ENCODE results near the gene SIVA1.
"Not testable (repeated sequence)": the region's sequence is repeated elsewhere in the genome, so short reads cannot be mapped to it uniquely, and the experiment has no call there.

Gene SIVA1

DNA sequence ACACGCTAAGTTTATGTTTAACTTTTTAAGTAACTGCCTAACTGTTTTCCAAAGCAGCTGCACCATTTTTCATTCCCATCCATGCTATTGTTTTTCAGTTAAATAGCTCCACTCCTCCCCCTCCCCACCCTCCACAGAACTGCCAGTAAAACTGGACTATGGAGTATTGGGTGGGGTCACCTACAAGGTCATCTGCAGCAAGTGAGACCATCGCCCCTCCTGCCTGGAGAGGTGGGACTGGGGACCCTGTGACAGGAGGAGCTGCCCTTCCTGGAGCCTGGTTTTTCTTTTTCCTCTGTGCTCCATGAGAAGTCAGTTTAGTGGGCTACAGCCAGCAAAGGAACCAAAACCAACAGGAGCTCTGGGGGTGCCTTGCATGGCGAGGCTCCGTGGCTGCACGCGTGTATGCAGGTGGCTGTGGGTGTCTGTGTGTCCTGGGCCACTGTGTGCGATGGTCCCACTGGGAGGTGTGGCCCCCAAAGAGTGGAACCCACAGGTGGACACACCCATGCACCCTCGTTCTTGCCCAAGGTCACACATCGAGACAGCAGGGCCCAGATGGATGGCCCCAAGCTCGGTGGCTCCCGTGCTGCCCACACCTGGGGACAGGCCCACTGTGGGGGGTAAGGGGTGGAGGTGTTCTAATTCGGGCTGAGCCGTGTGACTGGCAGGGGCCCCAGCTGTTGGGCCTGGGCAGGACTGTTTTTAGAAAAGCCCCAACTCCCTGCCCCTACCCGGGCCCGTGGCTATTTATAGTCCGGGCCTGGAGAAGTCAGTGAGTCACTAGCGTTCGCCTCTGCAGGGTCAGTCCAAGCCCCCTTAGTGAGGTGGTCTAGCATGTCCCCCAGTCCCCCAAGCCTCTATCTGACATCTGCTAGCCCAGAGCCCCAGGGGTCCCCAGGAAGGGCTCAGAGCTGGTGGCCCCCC lies 31.2 kb upstream of the SIVA1 start:
- DNase-seq = no peak

DNA sequence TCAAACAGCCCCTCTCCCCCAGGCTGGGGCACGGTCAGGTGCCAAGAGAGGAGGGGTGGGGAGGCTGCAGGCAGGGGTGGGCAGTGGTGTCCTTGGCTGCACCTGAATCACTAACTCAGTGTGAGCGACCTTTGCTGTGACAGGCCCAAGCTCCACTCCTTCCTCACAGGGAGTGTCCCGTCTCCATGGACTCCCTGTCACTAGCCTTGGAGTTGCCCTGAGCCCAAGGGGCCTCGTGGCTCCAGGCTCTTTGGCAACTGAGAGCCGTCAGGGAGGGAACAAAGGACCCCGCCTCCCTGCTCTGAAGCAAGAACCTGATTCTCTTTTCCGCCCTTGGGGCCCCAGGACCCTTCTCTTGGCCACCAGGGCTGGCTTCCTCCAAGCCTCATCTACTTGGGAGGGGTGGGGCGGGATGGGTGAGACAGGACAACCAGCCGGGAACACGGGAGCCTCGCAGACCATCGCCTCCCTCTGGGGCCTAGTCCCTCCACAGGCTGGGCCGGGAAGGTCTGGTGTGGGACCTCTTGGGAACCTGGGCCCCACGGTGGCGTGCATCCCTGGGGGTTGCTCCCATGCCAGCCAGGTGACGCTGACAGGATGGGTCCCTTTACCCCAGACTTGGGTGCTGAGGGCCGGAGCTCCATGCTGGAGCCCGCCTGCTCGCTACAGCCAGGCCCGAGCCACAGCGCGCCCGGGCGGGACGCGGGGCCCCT lies 29.9 kb upstream of the SIVA1 start:
- DNase-seq = no peak

DNA sequence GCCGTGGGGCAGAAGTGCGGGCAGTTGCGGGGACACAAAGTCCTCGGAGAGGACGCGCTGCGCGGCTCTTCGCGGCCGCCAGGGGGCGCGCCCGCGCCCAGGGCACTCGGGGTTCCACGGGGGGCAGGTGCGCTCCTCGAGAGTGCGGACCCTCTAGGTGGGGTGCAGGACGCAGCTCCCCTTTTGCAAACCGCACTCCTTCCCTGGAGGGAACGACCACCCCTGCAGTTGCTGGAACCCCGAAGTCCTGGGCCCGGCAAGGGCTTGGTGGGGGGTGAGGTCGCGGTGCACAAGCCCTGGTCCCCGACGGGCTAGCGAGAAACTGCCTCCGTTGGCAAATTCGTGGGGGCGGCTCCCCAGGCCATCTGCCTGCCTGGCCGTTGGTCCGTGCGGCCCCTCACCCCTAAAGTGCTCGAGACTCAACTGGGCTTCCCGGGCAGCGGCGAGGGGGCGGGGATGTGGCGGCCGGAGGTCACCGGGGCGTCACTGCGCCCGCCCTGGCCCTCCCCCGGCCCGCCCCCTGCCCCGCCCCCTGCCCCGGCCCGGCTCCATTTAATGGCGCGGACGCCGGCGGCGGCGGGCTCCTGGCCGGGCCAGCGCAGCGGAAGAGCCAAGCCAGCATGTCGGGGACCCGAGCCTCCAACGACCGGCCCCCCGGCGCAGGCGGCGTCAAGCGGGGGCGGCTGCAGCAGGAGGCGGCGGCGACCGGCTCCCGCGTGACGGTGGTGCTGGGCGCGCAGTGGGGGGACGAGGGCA lies 29.1 kb upstream of the SIVA1 start, which contains the start of gene ADSS1:
TSS of gene ADSS1 (plus strand) at position 579 of the 756 bp plus-strand sequence. CDS start at position 621, 42 bp downstream.
- no peak for DNase-seq

DNA sequence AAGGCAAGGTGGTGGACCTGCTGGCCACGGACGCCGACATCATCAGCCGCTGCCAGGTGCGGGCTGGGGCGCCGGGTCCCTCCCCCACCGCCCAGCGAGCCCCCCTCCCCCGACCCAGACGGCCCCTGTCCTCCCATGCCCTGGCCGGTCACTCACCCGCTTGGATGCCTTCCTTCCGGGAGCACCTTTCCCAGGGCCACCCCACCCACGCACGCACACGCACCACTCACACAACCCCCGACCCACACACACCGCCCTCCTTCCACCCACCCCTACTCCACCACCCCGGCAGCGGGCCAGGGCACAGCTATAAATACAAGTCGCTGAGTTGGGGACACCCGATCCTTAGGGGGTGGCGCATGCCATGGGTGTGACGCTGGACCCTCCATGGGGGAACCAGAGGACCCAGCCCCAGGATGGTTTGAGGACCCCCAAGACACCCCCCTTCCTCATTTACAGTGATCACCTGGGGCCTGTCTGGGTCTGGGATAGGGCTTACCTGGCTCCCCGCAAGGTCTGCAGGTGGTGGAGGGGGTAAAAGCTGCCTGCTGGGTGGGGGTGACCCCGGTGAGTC lies 28.5 kb upstream of the SIVA1 start:
- no peak for DNase-seq

DNA sequence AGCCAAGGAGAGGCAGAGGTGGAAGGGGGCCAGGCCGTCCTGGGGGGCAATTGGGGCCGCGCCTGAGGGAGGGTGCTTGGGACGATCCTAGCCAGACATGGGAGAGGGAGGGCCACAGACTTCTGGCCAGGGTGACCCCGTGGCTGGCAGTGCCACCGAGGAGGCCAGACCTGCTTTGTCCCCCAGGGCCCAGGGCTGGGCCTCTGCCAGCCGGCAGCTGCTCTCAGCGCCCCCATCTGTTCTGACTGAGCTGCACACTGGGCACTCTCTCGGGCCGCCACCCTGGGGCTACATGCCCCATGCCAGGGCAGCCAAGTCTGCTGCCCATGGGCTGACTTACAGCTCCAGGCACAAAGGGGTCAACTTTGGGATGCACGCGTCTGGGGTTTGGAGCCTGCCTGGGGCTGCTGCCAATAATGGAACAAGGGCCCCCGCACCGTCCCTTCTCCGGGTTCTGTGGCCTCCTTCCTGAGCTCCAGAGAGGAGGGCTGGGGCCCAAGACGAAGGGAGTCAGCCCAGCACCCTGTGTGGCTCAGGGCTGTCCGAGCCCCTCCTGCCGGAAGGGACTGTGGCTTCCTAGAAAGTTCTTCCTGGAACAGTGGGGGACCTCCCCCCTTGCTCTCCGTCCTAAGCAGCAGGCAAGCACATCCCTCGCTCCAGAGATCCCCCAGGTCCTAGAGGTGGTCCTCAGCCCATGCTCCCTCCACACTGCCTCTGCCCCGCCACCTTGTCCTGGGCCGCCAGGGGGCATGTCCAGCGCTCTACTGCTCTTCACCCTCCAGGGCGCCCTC lies 27.8 kb upstream of the SIVA1 start:
- DNase-seq = no peak

DNA sequence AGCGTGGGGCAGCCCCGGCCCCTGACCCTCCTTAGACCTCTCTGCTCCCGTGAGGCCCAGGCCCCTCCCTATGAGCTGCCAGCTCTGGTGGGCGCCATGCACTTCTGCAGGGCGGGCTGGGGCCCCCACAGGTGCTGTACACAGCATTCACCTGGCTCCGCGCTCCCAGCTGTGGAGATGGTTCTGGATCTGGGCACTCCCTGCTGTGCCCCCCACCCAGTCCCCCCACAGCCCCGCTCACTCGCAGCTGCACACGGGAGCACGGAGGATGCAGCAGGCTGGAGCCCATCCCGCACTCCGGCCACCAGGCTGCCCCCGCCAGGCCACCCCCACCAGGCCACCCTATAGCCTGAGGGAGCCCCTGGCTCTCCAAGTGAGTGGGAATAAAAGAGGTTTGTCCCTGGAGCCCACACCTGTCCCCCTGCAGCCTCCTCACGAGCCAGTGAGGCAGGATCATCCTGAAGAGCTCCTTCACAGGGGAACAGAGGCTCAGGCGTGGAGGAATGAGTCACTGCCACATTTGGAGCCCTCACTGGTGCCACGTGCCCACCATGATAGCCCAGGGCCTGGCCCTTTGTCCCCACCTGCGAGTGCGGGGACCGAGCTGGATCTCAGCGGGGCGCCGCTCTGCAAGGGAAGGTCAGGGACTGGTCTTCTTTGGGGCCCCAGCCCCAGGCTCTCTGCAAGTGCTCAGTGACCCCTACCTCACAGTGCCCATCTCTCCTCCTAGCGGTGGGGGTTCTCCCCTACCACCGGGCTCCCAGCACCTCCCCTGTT lies 27.0 kb upstream of the SIVA1 start:
- no peak for DNase-seq

DNA sequence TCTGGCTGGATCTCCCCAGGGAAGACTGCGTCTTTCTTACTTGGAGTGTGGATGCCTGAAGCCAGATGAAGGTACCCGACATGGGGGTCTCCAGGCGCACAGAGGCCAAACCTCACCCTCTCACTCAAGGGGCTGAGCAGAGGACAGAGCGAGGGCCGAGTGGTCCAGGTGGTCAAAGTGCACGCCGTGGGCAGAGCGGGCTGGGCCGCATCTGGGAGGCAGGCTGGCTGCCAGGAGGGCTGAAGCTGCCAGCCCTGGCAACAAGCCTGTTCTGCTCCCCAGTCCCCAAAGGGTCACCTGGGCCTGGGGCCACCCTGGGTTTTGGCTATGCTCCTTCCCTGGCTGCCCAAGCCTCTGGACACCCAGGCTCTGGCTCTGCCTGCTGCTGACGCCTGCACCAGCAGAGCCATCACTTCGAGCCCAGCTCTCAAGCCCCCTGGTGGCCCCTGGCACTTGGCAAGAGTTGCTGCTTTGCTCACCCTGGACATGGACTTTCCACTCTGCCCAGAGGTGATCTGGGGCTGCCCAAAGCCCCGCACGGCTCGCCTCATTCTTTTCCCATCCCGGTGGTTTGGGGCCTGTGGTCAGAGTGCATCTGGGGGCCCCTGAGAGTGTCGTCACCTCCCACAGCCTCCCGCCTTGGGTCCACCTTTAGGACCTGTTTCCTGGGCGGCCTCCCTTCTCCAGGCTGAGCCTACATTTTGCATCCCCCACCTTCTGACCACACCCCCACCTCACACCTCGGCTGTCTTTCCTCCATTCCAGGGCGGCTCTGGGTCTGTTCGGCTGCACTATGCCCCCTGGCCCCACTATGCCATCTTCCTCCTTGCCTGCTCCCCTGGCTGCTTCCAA lies 26.1 kb upstream of the SIVA1 start:
- no peak for DNase-seq

DNA sequence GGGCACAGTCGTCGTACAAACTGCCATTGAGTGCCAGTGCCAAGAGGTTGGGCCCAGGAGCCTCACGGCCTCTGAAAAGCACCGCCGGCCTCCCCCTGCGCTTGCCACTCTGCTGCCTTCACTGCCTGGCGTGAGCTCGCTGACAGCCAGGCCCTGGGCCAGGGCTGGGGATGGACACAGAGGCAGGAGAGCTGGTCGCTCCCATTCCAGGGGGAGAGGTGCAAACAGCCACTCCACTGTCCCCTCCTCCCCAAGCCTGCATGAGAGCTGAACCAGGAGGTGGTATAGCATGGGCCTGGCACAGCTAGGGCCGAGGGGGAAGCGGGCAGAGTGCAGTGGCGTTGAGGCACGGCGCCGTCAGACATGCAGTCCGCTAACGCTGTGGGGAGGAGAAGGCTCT lies 24.3 kb upstream of the SIVA1 start:
- no peak for DNase-seq

DNA sequence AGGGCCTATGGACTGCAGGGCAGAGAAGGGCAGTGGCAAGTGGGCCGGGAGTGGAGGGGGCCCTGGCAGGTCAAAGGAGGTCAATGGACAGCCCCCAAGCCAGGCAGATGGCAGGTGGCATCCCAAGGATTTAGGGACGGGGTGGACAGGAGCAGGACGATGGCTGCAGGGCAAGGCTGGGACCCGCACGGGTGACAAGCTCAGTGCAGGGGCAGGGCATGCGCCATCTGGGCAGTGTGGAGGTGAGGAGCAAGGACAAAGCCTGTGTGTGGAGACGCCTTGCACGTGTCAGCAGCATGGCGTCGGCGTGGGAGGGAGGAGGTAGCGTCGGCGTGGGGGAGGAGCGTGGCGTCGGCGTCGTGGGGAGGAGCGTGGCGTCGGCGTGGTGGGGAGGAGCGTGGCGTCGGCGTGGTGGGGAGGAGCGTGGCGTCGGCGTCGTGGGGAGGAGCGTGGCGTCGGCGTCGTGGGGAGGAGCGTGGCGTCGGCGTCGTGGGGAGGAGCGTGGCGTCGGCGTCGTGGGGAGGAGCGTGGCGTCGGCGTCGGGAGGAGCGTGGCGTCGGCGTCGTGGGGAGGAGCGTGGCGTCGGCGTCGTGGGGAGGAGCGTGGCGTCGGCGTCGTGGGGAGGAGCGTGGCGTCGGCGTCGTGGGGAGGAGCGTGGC lies 23.6 kb upstream of the SIVA1 start:
- DNase-seq = not testable (repeated sequence)

DNA sequence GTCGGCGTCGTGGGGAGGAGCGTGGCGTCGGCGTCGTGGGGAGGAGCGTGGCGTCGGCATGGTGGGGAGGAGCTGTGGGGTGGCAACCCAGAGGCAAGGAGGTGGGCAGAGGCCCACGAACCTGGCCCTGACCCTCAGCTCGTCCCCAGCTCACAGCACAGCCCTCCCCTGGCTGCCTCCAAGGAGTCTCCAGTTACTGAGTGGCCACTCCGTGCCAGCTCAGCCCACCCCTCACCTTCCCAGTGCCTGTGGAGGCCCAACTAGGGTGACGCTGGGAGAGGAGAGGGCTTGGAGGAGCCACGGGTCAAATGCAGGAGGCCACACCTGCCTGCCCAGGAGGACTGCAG lies 23.1 kb upstream of the SIVA1 start:
- no peak for DNase-seq

DNA sequence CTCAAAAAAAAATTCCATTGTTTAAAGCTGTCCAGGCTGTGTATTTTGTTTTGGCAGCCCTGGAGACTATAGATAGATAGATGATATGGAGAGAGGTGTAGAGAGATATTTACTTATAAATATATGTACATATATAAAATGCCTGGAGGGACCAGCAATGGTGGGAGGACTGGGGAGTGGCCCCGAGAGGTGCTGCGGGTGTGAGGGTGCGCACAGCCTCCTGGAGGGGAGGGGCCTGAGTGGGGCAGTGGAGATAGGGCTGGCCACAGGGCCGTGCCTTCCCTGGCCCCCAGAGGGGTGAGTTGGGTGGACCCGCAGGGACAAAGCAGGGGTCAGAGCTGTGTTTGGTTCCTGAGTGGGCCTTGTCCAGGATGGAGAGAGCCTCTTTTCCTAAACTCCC lies 22.5 kb upstream of the SIVA1 start:
- no peak for DNase-seq

DNA sequence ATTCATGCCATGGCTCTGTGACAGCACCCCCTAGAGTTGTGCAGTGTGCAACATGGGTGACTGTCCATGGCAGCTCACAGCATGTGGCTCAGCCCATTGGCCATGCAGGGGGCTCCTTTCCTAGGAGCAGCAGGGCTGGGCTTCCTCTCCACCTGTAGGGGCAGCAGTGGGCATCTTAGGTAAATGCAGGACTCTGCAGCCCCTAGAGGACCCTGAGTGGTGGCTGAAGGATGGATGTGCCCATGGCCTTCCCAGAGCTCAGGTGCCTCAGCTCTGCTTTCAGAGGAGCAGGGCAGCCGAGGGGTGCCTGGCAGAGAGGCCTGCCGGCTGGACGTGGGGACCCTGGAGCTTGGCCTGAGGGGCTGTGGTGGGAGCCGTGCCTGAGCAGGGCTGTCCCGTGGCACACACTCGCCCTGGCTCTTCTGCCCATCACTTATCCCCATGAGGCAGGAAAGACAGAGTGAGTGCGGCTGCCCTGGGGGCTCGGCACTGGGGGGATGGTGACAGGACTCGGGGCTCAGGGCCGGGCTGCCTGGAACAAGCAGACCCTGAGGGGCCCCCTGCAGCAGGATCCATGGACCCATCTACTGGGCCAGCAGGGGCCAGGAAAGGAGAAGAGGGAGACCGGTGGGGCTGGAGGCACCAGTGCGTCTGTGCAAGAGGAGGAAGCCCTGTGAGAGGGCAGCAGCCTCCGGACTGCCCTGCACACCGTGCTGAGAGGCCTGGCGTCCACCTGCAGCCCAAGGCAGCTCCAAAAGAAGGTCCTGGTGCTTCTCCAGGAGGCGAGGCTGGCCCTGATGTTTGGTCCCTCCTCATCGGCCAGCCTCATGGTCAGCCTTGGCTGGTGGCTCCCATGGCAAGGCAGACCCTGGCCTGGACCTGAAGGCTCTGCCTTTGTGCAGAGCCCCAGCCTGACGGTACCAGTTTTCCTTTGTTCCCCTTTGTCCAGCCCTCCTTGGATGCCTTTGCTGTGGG lies 21.3 kb upstream of the SIVA1 start:
- no peak for DNase-seq

DNA sequence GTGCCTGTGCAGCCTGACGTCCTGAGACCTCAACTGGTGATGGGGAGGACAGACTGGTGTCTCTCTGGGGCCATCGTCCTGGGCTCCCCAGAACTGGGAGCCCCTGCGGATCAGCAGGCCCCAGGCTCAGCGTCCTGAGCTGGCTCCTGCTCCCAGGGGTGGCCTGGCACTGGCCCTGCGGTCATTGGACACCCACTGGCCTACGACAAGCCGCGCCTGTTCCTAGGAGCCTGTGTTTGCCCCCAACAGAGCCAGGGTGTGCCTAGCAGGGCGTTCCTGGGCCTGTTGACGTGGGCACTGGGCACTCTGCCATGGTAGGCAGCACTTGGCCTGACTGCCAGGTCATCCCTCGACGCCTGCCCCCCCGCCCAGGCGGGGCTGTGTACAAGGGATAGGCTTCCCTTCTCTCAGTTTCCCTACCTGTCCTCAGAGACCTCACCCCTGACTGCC lies 20.6 kb upstream of the SIVA1 start:
- DNase-seq = no peak

DNA sequence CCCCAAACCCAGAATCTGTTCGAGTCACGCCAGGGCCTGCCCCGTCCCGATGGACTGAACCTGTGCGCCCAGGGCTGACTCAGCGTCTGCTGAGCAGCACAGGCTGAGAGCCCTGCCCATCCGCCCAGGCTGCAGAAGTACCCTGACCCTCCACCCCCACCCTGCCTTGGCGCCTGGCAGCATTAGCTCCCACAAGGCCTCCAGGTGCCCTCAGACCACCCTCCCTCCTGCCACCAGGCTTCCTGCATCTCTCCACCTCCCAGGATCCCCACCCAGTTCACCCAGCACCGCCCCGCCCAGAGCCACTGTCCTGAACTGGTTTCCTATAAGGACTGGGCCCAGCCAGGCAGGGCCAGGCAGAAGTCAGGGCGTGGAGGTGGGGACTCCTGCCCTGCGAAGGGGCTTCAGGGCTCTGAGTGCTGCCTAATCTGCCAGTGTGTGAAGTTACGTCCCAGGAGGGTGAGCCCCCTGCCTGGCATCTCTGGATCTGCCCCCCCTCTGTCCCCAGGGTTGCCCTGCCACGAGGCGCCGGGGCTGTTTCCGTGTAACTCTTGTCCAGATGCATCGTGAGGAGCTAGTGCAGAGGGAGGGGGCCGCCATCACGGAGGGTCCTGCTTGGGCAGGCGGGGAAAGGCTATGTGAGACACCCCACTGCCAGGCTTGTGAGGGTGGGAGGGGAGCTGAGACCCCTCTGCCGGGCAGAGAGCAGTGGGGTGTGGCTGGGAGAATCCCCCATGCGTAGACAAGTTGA lies 19.8 kb upstream of the SIVA1 start:
- no peak for DNase-seq

DNA sequence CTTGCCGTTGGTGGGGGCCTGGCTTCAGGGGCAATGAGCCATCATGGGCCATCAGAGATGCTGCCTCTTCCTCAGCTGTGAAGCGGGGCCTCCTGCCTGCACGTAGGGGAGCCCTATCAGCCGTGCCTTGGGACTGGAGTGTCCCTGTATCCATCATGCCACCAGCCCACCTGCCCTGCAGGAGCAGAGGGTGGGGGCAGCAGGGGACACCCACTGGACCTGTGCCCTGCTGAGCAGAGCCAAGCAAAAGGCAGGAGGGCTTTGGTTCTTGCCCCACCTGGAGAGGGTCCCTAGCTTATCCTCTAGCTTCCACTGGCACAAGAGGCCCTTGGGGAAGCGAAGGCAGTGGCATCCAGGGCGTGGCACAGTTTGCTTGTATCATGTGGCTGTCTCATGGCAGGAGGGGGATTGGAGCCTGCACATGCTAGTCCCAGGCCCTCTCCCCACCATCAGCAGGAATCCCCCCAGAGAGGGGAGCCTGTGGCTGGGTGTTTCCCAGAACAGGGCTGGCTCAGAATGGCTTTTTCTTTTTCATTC lies 18.8 kb upstream of the SIVA1 start:
- DNase-seq = no peak

DNA sequence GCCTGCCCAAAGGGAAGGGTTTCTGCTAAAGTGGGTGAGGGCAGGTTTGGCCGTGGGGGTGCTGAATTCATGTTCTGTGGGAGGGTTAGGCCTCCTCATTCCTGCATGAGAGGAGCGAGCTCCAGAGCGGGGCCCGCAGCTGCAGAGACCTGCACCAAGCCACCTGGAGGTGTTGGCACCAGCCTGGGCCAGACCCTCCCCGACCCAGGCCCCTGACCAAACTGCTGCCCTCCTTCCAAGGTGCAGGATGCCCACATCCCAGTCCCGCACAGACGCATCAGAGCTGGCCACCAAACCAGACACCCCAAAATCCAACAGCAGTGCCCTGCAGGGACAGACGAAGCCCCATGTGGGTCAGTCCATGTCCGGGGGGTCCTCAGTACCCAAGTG lies 18.4 kb upstream of the SIVA1 start:
- no peak for DNase-seq

DNA sequence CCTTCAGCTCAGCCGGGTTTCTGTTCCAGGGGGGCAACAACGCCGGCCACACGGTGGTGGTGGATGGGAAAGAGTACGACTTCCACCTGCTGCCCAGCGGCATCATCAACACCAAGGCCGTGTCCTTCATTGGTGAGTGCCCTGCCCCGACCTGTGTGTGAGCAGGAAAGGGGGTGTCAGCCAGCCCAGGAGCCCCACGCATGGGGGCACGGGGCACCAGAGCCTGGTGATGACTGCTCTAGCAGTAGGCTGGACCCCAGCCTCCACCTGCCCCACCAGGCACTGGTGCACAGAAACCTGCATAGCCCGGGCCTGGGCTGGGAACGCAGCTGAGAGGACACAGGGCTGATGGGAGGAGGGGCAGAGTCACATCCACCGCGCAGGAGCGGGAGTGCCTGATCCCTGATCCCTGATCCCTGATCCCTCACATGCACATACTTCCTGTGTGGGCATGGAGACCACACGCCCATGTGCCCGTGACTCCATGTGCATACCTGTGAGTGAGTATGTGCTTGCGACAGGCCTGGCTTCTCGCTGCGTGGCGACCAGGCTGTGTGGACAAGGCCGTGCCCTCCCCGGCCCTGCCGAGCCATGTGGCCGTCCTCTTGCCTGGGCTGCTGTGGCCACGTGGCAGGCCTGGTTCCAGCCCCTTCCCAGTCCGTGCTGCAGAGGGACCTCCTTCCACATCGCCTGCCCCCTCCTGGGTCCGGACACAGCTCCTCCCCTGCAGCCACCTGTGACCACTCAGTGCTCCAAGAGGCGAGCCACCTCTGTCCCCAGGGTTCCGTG lies 17.8 kb upstream of the SIVA1 start:
- no peak for DNase-seq
